RKO (cell line): ENCODE data around the gene TFAP2A.

Experiments used
- DNase-seq: peaks from one replicate; pipeline ENCODE4 v3.0.0-alpha.2; 2016; ENCODE audit warnings: low spot score

Gene TFAP2A

GRCh38 chr6:10412461-10413261 is 2.2 kb downstream of the TFAP2A start:
- DNase-seq, result peak; percentile 57

- DNase-seq, result peak; percentile 75
Observed at GRCh38 chr6:10411971-10412460, 2.9 kb downstream of the TFAP2A start.

DNA sequence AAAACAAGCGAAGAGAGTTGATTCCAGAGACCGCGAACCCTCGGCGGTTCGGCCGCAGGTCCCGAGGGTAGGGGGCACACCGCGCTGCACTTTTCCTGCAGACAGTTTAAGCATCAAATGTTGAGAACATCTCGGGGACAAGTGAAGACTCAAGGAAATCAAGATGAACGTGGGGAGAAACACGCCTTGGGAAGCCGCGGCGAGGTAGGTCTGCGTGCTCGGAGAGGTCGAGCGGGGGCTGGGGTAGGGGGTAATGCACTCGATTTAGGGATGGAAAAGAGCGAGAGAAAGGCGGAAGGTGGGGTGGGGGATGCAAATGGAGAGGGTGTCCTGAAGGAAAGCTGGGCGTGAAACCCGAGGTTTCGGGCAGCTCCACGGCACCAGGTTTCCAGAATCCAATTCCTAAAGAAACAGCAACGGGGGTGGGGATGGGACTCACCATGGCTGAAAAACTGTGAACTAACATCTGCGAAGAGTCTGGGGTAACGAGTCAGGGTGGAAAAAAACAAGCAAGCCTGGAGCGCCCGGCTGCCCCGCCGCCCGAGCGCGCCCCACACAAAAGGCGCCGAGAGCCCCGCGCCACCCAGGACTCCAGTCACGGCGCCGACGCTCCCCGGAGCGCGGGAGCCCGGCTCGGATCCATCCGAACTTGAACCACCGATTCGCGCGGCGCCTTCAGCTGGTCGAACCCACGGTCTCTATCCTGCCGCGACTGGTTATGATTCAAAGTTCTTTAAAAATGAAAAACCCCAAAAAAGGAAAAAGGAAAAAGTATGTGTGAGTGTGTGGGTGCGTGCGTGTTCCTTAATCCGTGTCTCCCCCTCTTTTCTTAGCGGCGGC is 3.5 kb downstream of the TFAP2A start:
- DNase-seq, result peak; percentile 43

- DNase-seq, result peak; percentile 19
Observed at GRCh38 chr6:10410207-10411050, 4.4 kb downstream of the TFAP2A start.

DNA sequence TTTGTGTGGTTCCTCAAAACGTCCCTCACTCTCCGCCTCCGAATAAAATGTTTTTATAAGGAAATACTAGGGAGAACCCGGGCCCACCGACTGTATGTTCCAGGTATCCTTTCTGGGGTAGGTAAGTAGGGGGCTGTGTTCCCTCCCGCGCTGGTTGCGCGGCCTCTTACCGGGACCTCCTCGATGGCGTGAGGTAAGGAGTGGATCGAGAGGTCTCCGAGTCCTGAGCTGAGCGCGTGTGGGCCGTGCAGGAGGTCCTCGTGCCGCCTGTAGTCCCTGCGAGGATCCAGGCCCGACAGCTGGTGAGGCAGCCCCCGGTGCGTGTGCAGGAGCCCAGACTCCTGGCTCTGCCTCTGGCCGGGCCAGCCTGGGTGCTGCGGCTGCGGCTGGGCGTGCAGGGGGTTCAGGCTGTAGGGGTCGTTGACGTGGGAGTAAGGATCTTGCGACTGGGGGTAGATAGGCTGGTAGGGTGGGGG is 5.1 kb downstream of the TFAP2A start:
- DNase-seq, result peak; percentile 22

DNA sequence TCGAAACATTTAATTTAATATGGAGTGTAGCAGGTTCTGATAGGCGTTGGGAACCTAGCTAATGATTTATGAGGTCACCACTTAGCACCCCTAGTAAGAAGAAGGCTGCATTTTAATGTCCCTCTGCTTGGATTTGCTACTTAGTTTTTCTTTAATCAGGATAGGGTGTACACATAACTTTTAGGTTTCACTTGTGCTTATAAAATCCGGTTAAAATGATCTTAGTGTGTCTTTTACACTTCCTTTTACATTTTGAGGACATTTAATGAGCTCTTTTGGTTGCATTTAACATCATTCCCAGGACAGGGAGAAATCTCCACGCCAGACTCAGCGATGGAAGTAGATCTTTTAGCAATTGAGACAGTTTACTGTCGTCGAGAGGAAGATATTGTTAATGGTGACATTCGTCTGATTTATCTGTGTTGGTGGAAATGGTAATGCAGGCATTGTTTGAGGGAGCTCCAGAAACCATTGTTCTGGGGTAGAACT is 5.6 kb downstream of the TFAP2A start:
- peak; percentile 66 for DNase-seq

GRCh38 chr6:10408457-10408856 is 6.4 kb downstream of the TFAP2A start:
- no peak for DNase-seq

- no peak for DNase-seq
Observed at GRCh38 chr6:10407674-10408054, 7.2 kb downstream of the TFAP2A start.

DNA sequence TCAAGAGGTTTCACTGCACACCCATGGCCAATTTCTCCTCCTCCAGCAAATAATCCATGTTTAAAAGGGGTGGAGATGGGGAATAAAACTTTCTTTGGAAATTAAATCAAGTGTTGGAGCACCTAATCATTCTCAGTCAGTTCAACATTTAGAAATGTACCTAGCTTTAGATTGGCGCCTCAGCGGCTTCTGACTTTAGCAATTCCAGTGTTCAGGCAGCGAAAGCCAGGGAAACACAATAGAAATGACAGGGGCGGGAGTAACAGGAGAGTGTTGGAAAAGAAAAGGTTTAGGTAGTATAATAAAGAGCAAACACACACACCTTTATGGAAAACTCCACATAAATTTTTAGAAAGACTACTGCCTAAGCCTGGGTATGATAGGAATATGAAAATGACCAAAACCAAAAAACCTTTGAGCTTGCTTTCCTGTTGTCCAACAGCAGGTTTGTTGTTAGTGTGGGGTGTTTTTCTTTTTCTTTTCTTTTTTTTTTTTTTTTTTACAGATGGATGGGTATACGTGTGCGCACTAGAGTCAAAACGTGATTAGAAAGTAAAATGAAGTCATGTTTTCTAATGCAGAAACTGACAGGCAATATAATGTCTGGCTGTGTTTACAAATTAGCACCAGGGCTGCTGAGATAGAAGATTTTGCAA is 7.7 kb downstream of the TFAP2A start:
- no peak for DNase-seq

- DNase-seq, result no peak
Observed at GRCh38 chr6:10406556-10406955, 8.3 kb downstream of the TFAP2A start.

DNA sequence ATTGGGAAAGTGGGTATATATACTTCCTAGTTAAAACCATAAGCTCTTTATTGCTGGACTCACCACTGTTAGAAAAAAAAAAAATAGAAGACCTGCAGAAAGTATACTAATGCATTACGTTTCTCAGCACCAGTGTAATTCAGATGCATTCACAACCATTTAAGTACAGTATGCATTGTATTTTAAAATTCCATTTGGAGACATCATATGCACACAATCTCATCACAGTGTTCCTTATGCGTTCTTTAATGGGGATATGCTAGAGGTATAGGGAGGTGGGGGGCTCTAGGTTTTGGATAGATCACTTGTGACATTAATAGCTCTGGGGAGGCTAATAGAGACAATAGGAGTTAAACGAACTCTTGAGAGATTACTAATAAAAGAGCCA is 9.4 kb downstream of the TFAP2A start:
- no peak for DNase-seq

DNA sequence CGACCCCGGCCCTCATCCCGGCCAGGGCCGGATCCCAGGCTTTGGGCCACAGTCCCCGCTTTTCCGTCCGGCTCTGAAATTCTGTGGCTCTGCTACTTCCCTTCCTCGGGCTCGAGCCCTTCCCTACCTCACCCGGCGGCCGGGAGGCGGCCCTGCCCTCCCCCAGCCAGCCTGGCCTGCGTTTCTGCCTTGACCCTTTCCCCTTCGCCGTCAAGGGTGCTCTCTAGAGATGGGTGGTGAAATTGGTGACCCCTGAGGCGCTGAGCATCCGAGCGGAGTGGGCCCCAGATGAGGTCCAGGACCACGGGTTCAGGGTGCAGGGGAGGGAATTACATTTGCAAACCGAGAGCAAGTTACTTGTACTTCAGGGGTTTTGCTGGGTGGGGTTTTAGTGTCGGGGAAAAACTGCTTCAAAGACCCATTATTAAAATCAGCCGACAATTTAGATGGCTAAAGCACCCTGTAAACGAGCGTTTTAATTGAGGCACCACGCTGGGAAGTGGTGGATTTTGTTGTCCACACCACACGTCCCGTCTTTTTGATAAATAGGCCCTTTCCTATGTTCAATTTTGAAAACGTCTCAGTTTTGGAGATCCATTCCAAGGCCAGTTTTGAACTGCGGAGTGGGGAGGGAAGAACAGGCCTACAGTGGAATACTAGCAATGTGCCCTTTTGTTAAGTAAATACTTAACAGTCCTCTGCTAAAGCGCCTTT is 9.9 kb downstream of the TFAP2A start:
- peak; percentile 37 for DNase-seq

- peak; percentile 99 for DNase-seq
Observed at GRCh38 chr6:10404107-10404798, 10.6 kb downstream of the TFAP2A start.

DNA sequence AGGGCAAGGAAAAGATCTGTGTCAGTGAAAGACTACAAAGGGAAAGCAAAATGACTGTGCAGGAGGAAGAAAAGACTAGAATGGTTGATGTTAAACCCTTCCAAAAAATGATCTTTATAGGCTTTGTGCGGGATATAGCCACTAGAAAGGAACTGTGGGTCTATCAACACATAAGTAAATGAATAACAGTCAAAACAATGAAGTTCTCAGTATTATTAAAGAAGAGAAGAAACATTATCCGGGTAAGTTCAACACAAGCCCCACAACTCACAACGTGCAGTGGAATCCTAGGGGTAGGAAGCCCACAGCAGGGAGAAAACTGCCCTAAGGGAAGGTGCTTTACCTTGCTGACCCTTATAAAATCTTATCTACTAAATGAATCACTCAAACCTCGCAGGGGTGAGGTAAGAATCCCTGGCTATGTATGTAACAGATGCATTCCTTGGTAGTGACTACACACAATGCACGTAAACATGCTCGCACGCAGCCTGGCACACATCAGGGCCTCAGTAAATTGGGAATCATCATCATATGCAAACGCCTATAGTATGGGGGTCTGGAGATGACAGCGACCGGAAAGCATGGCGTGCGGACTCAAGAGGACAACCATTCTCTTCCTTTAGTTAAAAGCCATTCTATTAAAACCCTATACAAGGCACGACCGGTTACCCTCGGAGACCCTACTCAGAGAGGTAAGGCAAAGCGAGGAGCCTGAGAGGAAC is 11.3 kb downstream of the TFAP2A start:
- peak; percentile 87 for DNase-seq

GRCh38 chr6:10402648-10403311 is 12.1 kb downstream of the TFAP2A start:
- DNase-seq, result no peak

GRCh38 chr6:10401632-10402223 is 13.1 kb downstream of the TFAP2A start:
- no peak for DNase-seq

- no peak for DNase-seq
Observed at GRCh38 chr6:10401004-10401536, 13.8 kb downstream of the TFAP2A start.

DNA sequence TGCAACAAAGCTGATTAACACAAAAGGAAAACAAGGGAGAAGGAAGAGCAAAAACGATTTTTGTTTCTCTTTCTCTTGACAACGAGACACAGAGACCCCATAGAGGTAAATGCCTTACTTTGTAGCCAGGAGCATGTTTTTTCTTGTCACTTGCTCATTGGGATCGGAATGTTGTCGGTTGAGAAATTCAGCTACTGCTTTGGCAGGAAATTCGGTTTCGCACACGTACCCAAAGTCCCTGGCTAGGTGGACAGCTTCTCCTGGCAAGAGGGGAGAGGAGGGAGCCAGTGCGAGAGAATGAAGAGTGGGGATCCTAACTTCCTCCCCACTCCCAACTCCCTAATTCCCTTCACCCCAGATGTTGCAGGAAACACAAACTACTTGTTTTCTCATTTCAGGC is 14.5 kb downstream of the TFAP2A start:
- DNase-seq, result no peak
